NAMALWA (cell line): ENCODE results near the gene PAX6.

Source experiments
- DNase-seq: peaks from one replicate; pipeline ENCODE4 v3.0.0-alpha.2; 2015; ENCODE audit warnings: low spot score

The PAX6 gene

DNA sequence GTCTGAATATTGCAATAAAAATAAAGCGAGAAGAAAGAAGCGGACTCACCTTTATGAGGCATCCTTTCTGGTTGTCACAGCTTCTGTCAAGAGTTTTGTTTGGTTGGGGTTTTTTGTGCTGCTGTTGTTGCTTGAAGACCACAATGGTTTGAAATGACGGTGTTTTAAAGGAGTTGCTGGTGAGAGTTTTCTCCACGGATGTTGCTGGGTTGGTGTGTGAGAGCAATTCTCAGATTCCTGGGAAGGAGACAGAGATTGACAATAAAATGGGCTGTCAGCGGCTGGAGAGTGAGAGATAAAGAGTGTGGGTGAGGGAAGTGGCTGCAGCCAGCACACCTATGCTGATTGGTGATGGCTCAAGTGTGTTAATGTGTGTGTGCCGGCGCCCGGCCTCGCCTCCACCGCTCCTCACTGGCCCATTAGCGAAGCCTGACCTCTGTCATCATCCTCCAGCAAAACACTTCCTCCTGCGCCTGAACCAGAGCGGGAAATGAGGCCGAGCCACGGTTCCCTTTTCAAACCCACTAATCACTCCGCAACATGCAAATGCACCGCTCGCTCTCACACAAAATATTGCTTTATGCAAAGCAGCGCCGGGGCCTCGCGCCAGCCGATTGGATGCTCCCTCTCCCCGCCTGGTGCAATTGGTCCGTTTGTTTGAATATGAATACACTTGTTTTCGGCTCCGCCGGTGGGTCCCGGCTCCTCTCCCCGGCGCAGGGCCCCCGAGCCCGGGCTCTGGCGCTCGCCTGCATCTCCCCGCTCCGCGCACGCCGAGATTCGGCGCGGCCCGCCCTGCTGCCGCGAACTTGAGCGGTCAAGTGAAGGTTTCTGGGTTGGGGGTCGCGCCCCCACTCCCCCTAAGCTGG is at the start of gene PAX6:
Gene PAX6 (minus strand): TSS at position 544 of the 869 bp plus-strand sequence. CDS start 4,911 bp downstream, outside the sequence.
- DNase-seq = peak; percentile 26

DNA sequence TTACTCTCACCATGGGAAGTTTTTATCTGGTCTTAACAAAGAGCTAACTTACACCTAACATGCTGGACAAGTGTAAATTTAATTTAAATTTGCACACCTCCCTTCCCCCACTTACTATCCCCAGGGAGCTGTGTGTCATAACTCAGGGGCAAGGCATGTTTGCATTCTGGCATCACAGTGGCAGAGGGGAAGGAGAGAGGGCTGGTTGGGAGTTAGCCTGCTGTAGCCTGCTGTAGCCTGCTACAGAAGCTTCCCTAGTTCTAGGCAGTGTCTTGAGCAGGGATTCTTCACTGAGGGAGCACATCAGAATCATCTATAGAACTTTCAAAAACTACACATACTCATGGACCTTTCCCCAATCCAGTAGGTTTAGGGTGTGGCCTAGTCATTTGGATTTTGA is 49.3 kb upstream of the PAX6 start:
- no peak for DNase-seq

DNA sequence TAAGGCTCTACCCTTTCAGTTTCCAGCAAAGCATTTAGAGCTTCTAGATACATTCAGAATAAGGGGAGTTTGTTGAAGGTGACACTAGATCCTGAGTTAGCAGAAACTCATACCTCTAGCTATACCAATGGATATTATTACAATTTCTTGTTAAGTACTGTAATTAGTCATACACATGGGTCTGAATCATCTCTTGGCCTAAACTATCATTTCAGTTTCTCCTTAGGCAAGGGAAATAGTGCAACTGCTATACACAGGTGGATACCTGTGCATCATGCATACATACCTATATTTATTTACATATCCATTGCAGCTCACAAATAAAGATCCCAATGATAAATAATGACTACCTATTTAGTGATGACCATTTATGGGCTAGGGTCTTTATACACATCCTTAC is 45.1 kb upstream of the PAX6 start:
- DNase-seq = no peak

DNA sequence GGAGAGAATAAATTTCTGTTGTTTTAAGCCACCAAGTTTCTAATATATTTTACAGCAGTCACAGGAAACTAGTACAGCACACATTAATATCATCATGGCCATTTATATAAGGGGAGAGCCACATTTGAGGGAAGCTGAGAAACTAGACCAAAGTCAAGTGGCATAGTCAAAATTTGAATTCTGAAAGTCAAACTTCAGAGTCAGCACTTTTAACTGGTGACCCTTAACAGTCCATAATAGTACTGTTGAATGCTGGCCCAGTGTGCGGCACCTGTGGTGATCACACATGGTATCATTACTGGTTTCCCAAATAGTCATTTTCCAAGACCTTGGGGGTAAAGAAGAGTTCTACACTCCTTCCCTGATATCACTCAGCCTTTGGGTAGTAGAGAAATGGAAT is 44.3 kb upstream of the PAX6 start:
- no peak for DNase-seq

DNA sequence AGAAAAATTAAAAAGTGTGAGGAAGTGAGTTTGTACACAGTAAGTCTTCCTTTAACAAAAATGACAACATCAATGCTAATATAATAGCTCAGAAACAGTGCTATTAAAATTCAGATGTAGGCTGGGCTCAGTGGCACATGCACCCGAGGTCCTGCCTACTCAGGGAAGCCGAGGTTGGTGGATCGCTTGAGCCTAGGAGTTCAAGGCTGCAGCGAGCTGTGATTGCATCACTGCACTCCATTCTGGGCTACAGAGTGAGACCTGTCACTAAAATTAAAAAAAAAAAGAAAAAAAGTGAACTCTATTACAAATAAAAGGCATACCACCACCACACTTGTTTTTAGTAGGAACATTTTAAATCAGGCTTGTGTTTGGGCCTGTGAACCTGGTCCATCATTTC is 39.2 kb upstream of the PAX6 start:
- DNase-seq = no peak

DNA sequence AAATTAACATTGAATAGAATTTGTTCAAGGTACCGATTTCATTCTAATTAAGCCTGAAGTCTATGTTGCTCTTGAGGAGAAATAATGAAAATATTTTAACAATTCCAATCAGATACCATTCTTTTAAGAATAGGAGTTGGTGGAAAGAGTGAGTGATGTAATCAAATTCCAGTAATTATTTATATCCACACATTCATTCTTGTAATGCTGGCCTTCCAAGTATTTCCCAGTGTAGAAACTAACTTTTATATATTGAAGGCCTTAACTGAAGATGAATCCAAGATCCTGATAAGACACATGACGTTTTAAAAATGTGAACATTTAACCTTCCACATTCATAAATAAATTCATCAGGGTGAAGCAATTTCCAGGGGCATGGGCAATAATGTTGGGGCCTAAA is 36.6 kb upstream of the PAX6 start:
- DNase-seq = no peak

DNA sequence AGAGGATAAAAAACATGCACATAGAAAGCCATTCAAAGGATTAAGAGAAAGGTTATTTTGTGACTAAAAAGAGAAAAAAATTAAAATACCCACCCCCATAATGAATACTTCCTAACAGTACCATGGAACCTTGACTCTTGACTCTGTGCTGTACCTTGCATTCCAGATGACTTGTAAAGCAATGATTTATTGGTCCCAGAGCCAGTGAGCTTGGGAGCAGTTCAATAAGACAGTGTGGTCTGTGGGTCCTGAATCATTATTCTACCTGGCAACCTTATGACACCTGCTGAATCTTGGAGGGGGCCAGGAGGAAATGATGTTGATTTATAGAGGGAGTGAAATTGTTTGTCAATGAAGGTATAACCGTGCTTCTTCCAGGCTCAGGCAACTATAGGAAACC is 34.2 kb upstream of the PAX6 start:
- DNase-seq = no peak

DNA sequence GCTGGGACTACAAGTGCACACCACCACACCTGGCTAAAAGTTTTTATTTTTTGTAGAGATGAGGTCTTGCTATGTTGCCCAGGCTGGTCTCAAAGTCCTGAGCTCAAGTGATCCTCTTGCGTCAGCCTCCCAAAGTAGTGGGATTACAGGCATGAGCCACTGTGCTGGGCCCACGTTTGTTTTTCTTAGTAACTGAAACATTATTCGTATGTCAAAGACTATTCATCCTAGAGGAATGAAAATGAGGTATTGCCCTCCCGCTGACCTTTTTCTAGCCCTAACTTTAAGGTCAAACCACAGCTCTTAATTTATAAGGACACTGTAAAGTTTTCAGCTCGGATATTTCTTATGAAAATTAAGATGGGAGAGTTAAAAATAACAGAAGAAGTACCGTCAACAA is 33.2 kb upstream of the PAX6 start:
- DNase-seq = no peak

DNA sequence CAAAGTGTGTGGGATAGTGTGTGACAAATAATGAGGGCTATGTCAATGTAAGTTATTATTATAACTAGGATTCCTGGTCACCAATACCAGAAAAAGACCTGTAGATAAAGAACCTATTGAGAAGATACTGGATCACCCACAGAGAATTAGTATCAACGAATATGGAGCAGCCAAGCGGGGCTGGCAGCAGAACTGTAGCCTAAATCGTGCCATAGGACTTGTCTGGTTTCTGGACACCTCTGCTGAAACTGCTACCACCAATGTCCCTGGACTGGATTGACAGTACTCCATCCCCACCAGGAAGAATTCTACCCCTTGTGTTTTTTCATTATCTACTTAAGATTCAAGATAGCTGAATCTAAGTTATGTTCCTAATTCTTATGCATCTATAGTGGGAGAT is 30.3 kb upstream of the PAX6 start:
- DNase-seq = no peak

DNA sequence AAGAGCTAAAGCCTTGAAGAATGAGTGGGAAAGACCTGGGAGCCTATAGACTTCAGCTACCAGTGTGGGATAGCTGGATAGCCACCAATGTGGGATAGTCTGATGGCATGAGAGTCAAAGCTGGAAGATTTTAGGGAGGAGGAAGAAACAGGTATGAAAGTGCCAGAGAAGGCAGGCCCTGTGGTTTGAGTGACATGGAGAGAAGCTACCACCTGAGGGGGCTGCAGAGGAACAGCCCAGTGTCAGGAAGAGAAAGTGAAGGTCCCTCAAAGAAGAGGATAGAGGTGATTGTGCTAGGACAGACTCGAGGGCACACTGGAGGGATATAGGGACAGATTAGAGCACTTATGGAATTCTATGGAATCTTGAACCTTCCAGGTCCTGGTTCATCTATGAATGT is 23.1 kb upstream of the PAX6 start:
- peak; percentile 22 for DNase-seq

DNA sequence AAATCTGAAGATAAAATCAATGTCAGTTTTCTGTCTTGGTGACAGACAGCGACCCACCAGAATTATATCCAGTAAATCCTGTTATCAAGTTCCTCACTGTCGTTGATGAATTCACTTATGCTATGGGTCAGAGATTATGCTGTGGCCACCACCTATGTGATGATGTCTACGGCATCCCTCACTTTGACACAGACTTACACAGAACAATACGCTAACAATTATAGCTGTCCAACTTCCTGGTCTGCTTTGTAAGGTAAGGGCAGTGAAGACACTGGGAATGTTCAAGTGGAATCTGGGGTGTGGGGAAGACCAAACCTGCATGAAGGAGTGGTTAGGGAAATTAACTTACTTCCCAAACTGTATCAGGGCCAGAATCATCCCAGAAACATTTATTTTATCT is 19.3 kb upstream of the PAX6 start:
- no peak for DNase-seq

DNA sequence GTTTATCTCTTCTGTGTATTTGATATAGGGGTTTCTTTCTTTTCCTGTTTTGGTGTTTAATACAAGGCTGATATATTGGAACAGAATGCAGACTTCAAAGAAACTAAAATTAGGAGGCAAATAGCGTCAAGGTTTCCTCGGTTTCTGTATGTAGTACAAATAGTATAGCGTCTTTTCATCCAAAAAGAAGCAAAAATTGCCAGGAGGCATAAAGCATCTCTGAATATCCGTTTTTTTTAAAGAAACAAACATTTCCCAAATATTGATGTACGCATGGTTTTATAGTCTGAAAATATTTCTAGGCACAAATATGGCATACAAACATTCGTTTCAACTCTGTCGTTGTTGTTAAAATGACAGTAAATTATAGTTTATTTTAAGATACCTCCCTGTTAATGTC is 17.1 kb upstream of the PAX6 start:
- DNase-seq = no peak

DNA sequence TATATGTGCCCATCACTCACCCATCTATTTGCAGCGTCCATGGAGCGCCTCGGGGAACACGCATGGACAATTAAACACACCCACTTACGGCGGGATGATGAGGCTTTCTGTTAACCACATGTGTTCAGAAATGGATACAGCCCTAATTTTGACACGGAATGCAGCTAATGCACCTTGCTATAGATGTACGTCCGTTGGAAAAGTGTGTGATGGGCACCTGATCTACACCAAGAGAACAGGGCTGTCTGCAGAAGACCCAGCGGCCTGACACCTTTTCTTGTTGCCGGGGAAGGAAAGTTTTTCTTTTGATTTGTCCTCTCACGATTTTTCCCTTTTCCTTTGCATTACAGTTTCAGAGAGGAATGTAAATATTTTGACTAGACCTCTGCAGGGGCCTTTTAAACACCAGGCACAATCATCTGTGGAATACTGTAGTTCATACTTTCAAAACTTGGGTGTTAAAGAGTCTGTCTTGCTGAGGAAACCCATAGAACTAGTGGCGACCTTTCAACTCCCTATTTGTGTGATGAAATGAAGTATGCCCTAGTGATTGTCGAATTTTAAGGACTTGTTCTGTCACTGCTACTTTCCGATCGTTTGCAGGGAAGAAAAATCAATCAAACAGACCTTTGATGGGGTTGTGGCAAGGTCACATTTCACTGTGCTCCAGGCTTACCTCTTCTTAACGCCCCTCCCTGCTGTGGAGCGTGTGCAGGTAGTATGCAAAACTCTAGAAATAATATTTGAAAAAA is 16.5 kb upstream of the PAX6 start:
- no peak for DNase-seq

DNA sequence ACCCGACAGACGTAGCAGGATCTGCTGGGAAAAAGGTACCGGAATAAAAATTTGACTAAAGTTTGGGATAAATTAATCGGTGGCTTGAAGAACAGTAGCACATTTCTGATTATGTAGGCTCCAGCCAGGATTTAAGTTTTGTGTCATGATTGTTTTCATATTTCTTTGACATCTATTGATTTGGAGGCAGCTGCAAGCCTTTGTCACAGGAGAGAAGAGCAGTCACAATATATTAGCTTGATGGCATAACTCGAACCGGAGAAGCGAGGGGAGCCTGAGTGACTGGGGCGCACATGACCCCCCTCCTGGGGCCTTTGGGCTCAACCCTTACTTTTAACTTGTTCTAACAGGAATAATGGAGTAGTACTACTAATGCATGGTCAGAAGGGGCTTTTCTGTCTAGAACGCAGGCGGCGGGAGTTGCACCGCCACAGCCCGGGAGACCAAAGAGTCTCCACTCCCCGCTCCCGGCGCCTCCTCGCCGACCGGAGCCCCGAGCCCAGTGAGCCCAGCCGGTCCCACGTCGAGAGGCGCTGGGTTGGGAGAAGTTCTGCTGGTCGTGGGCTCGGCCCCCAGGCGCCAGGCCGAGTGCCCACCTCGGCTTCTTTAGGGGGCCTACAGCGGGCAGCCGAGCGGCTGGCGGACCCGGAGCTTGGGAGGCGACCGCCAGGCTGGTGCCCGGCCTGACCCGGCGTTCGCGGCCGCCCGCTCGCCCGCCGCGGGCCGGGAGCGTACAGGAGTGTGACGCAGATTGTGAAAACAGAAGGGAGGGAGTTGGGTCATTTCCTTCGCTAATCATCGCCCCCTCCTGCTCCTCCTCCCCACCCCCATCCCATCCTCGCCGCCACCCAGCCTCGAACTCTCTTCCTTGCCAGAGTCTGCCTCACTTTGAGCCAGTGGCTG is 15.7 kb upstream of the PAX6 start:
- no peak for DNase-seq

DNA sequence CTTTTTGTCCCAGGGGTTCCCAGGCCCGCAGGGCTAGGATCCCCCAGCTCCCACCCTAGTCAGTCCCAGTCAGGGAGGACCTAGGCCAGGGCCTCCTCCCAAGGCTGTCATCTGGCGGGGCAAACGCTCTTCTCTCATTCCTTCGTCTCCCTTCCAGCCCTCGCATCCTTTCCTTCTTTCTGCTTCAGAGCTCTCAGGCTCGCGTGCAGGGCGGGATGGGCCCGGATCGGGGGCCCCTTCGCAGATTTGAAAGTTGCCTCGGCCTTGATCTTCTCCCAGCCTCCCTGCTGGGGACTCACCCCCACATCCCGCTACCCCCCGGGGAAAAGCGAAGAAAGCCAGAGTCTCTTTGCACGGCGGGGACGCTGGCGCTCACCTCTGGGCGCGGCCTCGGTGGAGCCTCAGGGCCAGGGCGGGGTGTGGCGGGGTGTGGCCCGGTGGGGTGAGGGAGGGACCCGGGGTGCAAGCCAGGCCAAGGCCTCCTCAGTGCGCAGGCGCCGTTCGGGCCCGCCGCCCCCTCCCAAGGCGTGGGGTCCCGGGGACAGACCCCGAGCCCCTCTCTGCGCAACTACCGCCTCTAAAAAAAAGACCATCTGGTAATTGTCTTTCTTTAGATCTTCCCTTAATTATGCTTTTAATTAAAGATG is 14.8 kb upstream of the PAX6 start:
- DNase-seq = no peak

DNA sequence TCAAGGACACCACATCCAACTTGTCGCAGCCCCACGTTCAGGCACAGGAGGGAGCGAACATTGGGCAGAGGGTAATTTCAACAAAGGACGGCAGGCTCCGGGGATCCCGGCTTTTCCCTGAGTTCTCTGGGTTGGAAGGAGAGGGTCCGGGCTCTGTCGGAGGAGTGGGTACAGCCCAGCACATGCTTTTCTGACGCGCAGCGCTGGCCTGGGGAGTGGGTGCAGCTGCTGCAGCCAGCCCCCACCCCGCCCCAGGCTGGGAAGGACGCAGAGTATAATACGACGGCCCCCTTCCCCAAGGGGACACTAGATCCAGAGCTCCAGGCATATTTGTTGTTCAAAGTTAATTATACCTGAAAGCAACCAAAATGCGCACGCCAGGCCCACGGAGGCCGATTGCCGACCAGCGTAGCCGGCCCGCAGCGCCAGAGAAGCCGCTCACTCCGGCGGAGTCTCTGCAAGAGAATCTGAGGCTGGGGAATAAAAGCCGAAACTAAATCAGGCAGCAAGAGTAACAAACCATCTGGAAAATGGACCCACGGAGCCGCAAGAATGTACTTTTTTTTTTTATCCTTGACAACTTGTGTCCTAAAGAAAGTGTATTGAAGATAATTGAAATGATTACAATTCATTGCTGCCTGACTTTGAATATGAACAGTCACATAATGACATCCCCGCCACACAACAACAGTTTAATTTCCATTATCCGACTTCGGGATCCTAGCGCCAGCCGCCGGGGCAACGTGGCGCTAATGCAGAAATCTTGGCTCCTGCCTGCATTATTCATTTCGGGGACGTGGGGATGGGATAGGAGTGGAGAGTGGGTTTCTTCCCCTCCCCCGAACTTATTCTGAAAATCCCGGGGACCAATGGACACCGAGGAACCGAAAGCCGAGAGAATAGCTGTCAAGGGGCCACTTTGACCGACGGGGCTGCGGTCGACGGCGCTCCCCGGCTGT is 14.0 kb upstream of the PAX6 start:
- DNase-seq = no peak

DNA sequence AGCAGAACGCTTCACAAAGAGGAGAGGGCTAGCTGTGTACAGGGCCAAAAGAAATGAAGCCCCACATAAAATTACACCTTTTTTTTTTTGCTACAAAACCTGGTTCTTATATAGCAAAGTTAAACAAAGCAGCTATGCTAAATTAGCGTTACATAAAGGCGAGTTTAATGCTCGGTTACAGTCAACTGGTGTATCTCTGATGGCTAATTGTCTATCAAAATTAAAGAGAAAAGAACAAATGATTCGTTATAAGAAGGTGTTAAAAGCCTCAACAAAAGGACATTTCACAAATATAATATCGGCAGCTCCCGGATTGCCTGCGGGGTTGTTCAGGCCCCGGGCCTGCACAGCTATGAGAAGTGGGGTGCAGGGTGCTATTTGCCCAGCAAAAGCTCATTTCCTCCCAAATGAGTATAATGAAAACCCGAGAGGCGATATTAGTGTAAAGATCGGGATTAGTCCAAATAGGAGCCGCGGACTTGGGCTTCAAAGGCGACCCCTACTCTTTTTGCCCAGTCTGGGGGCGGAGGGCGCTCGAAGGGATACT is 13.3 kb upstream of the PAX6 start:
- DNase-seq = no peak

DNA sequence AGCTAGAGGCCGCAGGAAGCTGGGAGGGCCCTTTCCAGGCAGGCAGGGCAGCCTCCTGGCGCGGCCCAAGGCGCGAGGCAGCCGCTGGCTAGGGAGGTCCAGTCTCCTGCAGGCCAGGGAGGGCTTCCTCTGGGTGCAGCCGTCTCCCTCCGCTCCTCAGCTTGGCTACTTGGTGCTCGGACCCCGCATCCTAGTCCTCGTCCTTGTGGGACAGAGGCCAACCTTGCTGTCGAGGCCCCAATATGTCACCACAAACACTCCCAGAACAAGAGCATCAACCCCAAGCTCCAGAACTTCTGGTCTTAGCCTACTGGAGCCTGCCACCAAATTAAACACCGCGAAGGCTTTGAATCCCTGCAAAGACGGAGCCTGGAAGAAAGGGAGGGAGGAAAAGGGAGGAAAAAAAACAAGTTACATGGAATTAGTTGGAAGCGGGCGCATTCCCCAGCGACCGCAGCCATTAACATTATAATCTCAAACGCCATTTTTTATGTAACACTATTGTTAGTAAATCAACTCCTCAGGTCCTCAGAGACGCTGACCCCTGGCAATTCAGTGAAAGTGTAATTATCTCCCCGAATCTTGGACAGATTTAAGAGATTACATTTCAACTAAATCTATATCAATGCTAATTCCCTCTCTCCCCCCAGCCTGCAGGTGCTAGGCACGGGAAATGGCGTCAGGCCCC is 12.7 kb upstream of the PAX6 start:
- no peak for DNase-seq

DNA sequence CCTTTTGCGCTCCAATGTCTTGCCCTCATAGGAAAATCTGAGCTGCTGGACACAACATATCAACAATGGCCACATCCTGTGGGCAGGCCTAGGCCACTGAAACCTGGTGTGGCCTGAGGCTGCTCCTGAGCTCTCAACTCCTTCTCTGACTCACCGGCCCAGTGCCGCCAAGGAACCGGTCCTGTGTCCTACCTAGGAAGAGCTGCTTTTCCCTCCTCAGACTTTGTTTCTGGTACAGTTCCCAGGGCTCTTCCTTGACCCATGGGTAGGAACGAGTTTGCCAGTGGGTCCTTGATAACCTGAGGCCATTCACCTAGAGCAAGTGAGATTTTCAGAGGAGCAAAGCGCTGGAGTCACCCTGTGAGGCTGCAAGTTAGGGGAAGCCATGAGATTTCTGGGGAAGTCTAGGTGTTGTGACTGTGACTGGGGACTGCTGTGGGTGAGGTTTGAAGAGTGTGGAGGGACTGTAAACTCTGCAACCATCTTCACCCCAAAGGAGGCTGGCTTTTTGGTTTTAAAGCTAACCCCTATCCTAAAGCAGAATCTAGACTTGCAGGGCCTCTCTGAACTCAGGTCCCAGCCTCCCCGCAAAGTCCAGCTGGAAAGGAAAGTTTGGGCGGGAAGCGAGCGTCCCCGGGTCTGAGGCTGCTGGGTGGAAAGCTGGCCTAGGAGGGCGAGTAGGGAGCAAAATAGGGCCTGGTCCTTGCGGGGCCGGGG is 12.0 kb upstream of the PAX6 start:
- DNase-seq = no peak
